ENCODE results near the gene SERPINC1.

SERPINC1 gene

GRCh38 chr1:173870252-173871075, 46.7 kb downstream of the SERPINC1 start:
- TF ChIP-seq CTCF (conservative IDR thresholded peaks at IDR 0.05; ENCODE audit: low read depth) = no peak
- no peak overlapping the region for H3K27ac ChIP-seq
- DNase-seq (ENCODE audit: low spot score) = no peak
- ChIA-PET CTCF (no interaction called here), POLR2A (ENCODE audit: low non-redundant PET) (no interaction called here)

- no peak for DNase-seq (ENCODE audit: low spot score)
- H3K27ac ChIP-seq = peak overlapping the region; percentile 95
Observed at GRCh38 chr1:173869021-173869359, 48.1 kb downstream of the SERPINC1 start.

GRCh38 chr1:173868266-173869020, 48.7 kb downstream of the SERPINC1 start, which contains the start of gene ZBTB37:
Gene ZBTB37, plus strand, starts transcription at chr1:173868380. Its CDS starts 1,846 bp downstream, at chr1:173870226.
- no peak for TF ChIP-seq CTCF (conservative IDR thresholded peaks at IDR 0.05; ENCODE audit: low read depth)
- CTCF ChIA-PET = interaction anchor here (0.6 to 1.1 kb wide), 3 partner anchors 45 to 1311 kb away, joined by 3 to 5 read pairs (median 3); no protein-coding TSS in a partner anchor
- POLR2A ChIA-PET (ENCODE audit: low non-redundant PET) = interaction anchor here (0.6 to 1.1 kb wide), 5 partner anchors 29 to 1336 kb away, joined by 3 to 4 read pairs (median 4); no protein-coding TSS in a partner anchor
- H3K27ac ChIP-seq = peak within 1 kb of the TSS; percentile 95
- DNase-seq (ENCODE audit: low spot score) = peak; percentile 88

More at GRCh38 chr1:173869021-173869359, 48.1 kb downstream of the SERPINC1 start:
- no peak for TF ChIP-seq CTCF (conservative IDR thresholded peaks at IDR 0.05; ENCODE audit: low read depth)
- ChIA-PET POLR2A (ENCODE audit: low non-redundant PET) (interaction anchor here (1.1 kb wide), 1 partner anchor 28 kb away, joined by 3 read pairs; no protein-coding TSS in a partner anchor), CTCF (interaction anchor here (0.6 to 1.1 kb wide), 2 partner anchors 45 to 875 kb away, joined by 3 to 5 read pairs; no protein-coding TSS in a partner anchor)

GRCh38 chr1:173867753-173868265, 49.3 kb downstream of the SERPINC1 start, which contains the start of gene GAS5:
Gene GAS5, minus strand, starts transcription at chr1:173867989.
- no peak for TF ChIP-seq CTCF (conservative IDR thresholded peaks at IDR 0.05; ENCODE audit: low read depth)
- ChIA-PET CTCF (interaction anchor here (0.7 kb wide), 1 partner anchor 1310 kb away, joined by 3 read pairs; no protein-coding TSS in a partner anchor), POLR2A (ENCODE audit: low non-redundant PET) (interaction anchor here (0.6 to 1.1 kb wide), 5 partner anchors 29 to 1335 kb away, joined by 3 to 4 read pairs (median 4); no protein-coding TSS in a partner anchor)
- peak; percentile 95 for DNase-seq (ENCODE audit: low spot score)
- peak within 1 kb of the TSS; percentile 95 for H3K27ac ChIP-seq

- TF ChIP-seq CTCF (conservative IDR thresholded peaks at IDR 0.05; ENCODE audit: low read depth) = no peak
- POLR2A ChIA-PET (ENCODE audit: low non-redundant PET) = interaction anchor here (0.6 kb wide), 1 partner anchor 39 kb away, joined by 4 read pairs; no protein-coding TSS in a partner anchor
- no peak for DNase-seq (ENCODE audit: low spot score)
- peak overlapping the region; percentile 95 for H3K27ac ChIP-seq
- CTCF ChIA-PET = no interaction called here
Observed at GRCh38 chr1:173867141-173867752, 49.9 kb downstream of the SERPINC1 start.

Measured in RWPE1 (cell line).